DND-41 (cell line): Measurements from ENCODE around the gene DBNL.
A peak's percentile ranks its signal among the peaks of the same experiment; 100 is the strongest.

Experiments used
- ATAC-seq: fragments of 200-7000 bp; cut with Tn5 transposase; 3 replicates; pipeline ENCODE4 v1.9.1; 2021; ENCODE audit warnings: low read depth; ENCODE audit not compliant: insufficient read depth
- DNase-seq: peaks from one replicate; pipeline ENCODE4 v3.0.0-alpha.2; 2020
- H2AFZ ChIP-seq: 2 replicates; pipeline ENCODE4 v1.6.0; 2012; ENCODE audit warnings: low read depth, low read length
- H3K27ac ChIP-seq: 2 replicates; pipeline ENCODE4 v1.5.1; 2012; ENCODE audit warnings: low read length, inconsistent platforms
- H3K27me3 ChIP-seq: fragments of 200-600 bp; sonication (generic); 2 replicates; pipeline ENCODE4 v1.6.0; 2012; ENCODE audit warnings: low read length, mild to moderate bottlenecking, inconsistent platforms; ENCODE audit not compliant: insufficient read depth, poor library complexity
- H3K36me3 ChIP-seq: 2 replicates; pipeline ENCODE4 v1.5.1; 2012; ENCODE audit warnings: low read length, inconsistent platforms; ENCODE audit not compliant: insufficient read depth
- H3K4me1 ChIP-seq: 2 replicates; pipeline ENCODE4 v1.5.1; 2012; ENCODE audit warnings: mild to moderate bottlenecking, low read length; ENCODE audit not compliant: insufficient read depth
- H3K4me2 ChIP-seq: 2 replicates; pipeline ENCODE4 v1.6.0; 2012; ENCODE audit warnings: mild to moderate bottlenecking, moderate library complexity, low read length, inconsistent platforms; ENCODE audit not compliant: insufficient read depth
- H3K4me3 ChIP-seq, 2 experiments: fragments of 200-600 bp in 1 of 2; shearing (Covaris generic) in 1 of 2; 2 replicates each; pipeline ENCODE4 v1.5.1; 2012 to 2016; ENCODE audit warnings: inconsistent platforms in 2 of 2, low read length in 2 of 2, mild to moderate bottlenecking in 2 of 2, low read depth in 1 of 2, moderate library complexity in 1 of 2
- H3K79me2 ChIP-seq: 2 replicates; pipeline ENCODE4 v1.6.0; 2012; ENCODE audit warnings: low read length, inconsistent platforms; ENCODE audit not compliant: insufficient read depth
- H3K9ac ChIP-seq: 2 replicates; pipeline ENCODE4 v1.6.0; 2012; ENCODE audit warnings: low read depth, mild to moderate bottlenecking, inconsistent platforms, low read length, moderate library complexity
- H3K9me3 ChIP-seq: 2 replicates; pipeline ENCODE4 v1.5.1; 2012; ENCODE audit warnings: low read length, moderate library complexity, mild to moderate bottlenecking, inconsistent platforms; ENCODE audit not compliant: insufficient read depth, severe bottlenecking
- H4K20me1 ChIP-seq: 2 replicates; pipeline ENCODE4 v1.6.0; 2012; ENCODE audit warnings: low read length; ENCODE audit not compliant: insufficient read depth
- CTCF ChIP-seq: IDR thresholded peaks from 2 replicates; pipeline ENCODE4 v1.5.1; 2012; ENCODE audit warnings: borderline replicate concordance, low read length, moderate library complexity, mild to moderate bottlenecking; ENCODE audit not compliant: poor library complexity, severe bottlenecking; ENCODE audit errors: extremely low read depth
- EZH2 ChIP-seq: IDR thresholded peaks from 3 replicates; pipeline ENCODE4 v1.6.1; 2012; ENCODE audit warnings: borderline replicate concordance, low read depth, mild to moderate bottlenecking, moderate library complexity, low read length, inconsistent platforms; ENCODE audit not compliant: severe bottlenecking

The DBNL gene

GRCh38 chr7:44097064-44097932, 52.8 kb downstream of the DBNL start:
- H4K20me1 ChIP-seq, result no peaks in the 10 kb centered on the region
- no peaks in the 10 kb centered on the region for H3K27me3 ChIP-seq
- H3K9ac ChIP-seq, result peak overlapping the region; percentile 59
- H3K9me3 ChIP-seq, result peaks cover 3% of the 10 kb centered on the region
- peak; percentile 85 for ATAC-seq
- peak; percentile 95 for DNase-seq
- H3K4me2 ChIP-seq, result peak overlapping the region; percentile 39
- no peaks in the 10 kb centered on the region for H3K79me2 ChIP-seq
- peak overlapping the region; percentile 31; the same call in 1 of the 2 replicates for H2AFZ ChIP-seq
- peak overlapping the region in 1 of 2 experiments; percentile 2; a peak in 1 of 4 replicates for H3K4me3 ChIP-seq
- TF ChIP-seq EZH2, result no peak
- TF ChIP-seq CTCF, result peak; percentile 68
- peak overlapping the region; percentile 97 for H3K27ac ChIP-seq
- H3K4me1 ChIP-seq, result peaks cover 86% of the 10 kb centered on the region
- H3K36me3 ChIP-seq, result no peaks in the 10 kb centered on the region

GRCh38 chr7:44098092-44099068, 53.9 kb downstream of the DBNL start:
- TF ChIP-seq EZH2 (no peak), CTCF (no peak)
- no peaks in the 10 kb centered on the region for H4K20me1 ChIP-seq
- peak overlapping the region; percentile 59 for H3K9ac ChIP-seq
- ATAC-seq (peak; percentile 19), DNase-seq (peak; percentile 70)
- peak overlapping the region; percentile 31; the same call in 1 of the 2 replicates for H3K4me2 ChIP-seq
- no peak overlapping the region for H3K4me3 ChIP-seq
- H3K36me3 ChIP-seq, result no peaks in the 10 kb centered on the region
- peak overlapping the region; percentile 40; the same call in 1 of the 2 replicates for H2AFZ ChIP-seq
- H3K79me2 ChIP-seq, result peaks cover 5% of the 10 kb centered on the region
- H3K27me3 ChIP-seq, result no peaks in the 10 kb centered on the region
- H3K4me1 ChIP-seq, result peaks cover 93% of the 10 kb centered on the region
- H3K27ac ChIP-seq, result peak overlapping the region; percentile 97
- H3K9me3 ChIP-seq, result peaks cover under 1% of the 10 kb centered on the region

- Histone ChIP-seq H2AFZ (no peak overlapping the region; the same call in 1 of the 2 replicates), H3K27ac (peak overlapping the region; percentile 91), H3K9ac (0 out of 2 replicates have a peak overlapping the region, but pooled peaks have one; percentile 15), H4K20me1 (0 out of 2 replicates have a peak, but pooled peaks cover 2% of the 10 kb centered on the region), H3K4me1 (peaks cover 92% of the 10 kb centered on the region), H3K36me3 (peaks cover 4% of the 10 kb centered on the region; the same call in 1 of the 2 replicates), H3K27me3 (no peaks in the 10 kb centered on the region), H3K79me2 (peaks cover 17% of the 10 kb centered on the region), H3K4me2 (no peak overlapping the region), H3K9me3 (no peaks in the 10 kb centered on the region), H3K4me3 (no peak overlapping the region)
- no peak for ATAC-seq
- no peak for DNase-seq
- no peak for TF ChIP-seq EZH2
These were observed 55.2 kb downstream of the DBNL start for GRCh38 chr7:44099669-44100068.
